Stimulated activated CD8-positive, alpha-beta memory T cell treated with anti-CD3 and anti-CD28 coated beads, Interleukin-12 subunit alpha, Interleukin-12 subunit beta, amount 100 ng/mL, for 24 hours (primary cell): ENCODE measurements around the gene FHAD1.
"Not testable (repeated sequence)": the region's sequence is repeated elsewhere in the genome, so short reads cannot be mapped to it uniquely, and the experiment has no call there.

ENCODE experiments used
- DNase-seq: peaks from one replicate; pipeline ENCODE4 v3.0.0-alpha.2; 2020; ENCODE audit errors: extremely low read depth

The FHAD1 gene

DNA sequence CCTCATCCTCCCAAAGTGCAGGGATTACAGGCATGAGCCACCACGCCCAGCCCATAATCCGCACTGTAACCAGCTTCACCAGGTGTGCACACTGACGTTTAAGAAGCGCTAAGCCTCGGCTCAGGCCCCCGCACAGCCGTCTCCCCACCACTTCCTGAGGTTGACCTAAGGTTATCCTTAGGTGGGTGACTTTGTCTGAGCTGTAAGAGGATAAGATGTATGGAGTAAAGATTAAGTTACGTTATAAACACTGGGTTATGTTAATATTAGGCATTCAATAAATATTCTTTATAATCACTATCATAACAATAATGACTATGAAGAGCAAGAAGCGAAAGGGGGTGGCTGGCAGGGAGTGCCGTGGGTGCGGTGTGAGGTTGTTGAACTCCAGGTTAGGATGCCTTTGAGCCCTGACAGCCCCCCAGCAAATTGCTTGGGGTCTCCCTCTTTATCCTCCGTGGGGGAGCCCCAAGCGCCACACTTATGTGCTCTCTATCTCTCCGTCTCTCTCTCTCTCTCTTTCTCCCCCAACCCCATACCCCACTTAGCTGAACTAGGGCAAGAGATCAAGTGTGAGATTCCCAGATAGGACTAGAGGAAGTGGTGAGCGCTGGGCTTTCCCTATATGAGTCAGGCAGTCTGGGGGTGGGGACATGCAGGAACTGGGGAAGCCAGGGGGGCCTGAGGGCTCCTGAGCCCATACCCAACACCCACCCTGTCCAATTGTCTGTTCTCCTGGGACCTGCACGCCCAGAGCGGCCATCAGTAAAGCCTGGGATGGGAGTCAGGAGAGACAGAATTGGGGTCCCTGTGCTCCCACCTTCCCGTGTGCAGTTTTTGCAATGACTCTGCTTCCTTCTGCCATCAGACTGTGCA lies 170.3 kb downstream of the FHAD1 start:
- DNase-seq: no peak

DNA sequence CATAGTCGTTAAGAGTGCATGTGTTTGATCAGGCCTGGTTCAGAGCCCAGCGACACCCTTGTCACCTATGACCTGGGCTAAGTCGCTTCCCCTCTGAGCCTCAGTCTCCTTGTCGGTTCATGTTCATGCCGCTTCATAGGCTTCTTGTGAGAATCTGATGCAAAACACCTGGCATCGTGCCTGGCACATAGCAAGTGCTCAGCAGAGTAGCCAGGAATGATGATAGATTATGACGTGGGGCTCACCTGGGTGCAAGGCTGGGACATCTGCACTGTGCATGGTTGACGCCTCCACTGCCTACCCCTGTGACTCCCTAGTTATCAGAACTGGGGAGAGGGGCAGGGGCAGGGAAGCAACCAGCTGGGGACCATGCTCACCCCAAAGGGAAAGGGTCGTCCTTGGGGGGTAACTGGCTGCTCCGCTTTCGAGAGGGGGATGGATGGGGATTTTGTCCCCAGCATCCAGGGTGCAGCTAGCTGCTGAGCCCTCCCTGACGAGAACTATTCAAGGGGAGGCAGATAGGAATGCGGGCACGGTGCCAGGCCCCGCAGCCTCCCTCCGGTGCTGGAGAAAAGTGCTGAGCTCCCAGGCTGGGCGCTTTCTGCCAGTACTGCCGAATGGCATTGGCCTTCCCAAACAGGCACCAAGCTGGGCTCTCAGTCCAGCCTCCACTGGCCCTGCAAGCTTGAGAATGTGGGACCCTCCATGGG lies 171.9 kb downstream of the FHAD1 start:
- DNase-seq: no peak

- DNase-seq: no peak
These were observed 173.9 kb downstream of the FHAD1 start for GRCh38 chr1:15420853-15421465.

- DNase-seq: no peak
These were observed 175.8 kb downstream of the FHAD1 start for GRCh38 chr1:15422871-15423270.

DNA sequence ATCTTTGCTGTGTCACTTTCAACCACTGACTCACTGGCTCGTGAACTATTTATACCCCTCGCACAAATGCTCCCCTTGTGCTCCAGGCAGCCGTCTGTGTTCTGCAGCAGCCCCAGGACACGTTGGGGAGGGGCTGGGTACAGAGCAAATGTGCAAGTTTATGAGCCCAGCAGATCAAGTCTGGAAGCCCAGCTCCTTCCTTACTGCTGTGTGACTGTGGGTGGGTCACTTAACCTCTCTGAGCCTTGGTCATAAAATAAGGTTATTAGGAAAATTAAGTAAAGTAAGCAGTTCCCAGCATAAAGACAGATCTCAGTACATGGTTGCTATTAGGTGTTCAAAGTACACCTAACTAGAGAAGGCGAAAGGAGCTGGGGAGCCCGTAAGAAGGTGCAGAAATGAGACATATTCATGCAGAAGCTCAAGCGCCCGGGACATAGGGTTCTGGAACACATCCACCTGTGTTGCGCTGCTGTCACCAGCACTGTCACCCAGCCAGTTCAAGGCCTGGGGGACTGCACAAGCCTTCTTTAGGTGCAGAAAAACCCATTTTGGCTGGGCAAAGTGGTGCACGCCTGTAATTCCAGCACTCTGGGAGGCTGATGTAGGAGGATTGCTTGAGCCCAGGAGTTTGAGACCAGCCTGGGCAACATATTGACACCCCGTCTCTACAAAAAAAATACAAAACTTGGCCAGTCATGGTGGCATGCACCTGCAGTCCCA lies 176.5 kb downstream of the FHAD1 start:
- no peak for DNase-seq

- DNase-seq: no peak
These were observed 177.2 kb downstream of the FHAD1 start for GRCh38 chr1:15424146-15424667.

DNA sequence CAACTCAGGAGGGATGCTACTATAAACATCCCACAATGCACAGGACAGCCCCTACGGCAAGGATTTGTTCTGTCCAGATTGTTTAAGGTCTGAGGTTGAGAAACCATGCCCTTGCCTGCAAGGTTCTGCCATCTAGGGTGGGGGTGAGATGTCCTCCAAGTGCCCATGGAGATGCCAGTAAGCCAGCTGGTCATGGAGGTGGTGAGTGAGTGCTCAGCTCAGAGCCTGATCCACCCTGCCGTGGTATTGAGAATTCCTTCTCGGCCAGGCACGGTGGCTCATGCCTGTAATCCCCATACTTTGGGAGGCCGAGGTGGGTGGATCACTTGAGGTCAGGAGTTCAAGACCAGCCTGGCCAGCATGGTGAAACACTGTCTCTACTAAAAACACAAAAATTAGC lies 178.0 kb downstream of the FHAD1 start:
- no peak for DNase-seq

DNA sequence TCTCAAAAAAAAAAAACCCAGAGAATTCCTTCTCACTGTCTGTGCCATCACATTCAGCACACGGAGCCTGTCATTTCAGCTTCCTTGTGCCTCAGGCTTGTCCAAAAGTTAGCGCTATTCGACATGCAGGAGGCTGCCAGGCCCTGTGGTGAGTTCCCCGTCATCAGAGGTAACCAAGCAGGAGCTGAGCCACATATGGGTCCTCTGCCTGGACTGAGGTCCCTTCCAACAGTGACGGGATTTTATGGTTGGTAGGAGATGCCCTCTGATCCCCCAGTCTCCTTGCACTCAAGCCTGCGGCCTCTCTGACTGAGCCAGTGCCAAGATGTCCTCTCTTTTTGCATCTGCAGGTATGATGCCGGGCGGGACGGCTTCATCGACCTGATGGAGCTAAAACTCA lies 178.5 kb downstream of the FHAD1 start:
- DNase-seq: no peak

- no peak for DNase-seq
These were observed 178.9 kb downstream of the FHAD1 start for GRCh38 chr1:15425958-15426357.

GRCh38 chr1:15426492-15427279 lies 179.7 kb downstream of the FHAD1 start:
- DNase-seq: no peak

GRCh38 chr1:15427280-15427666 lies 180.2 kb downstream of the FHAD1 start:
- no peak for DNase-seq

DNA sequence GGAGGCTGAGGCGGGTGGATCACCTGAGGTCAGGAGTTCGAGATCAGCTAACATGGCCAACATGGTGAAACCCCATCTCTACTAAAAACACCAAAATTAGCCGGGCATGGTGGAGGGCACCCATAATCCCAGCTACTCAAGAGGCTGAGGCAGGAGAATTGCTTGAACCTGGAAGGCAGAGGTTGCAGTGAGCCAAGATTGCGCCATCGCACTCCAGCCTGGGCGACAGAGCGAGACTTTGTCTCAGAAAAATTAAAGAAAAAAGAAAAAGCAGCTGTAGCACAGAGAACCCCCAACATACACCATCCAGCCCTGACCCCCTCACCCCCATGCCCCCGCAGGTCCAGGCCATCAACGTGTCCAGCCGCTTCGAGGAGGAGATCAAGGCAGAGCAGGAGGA lies 181.2 kb downstream of the FHAD1 start:
- DNase-seq: not testable (repeated sequence)

DNA sequence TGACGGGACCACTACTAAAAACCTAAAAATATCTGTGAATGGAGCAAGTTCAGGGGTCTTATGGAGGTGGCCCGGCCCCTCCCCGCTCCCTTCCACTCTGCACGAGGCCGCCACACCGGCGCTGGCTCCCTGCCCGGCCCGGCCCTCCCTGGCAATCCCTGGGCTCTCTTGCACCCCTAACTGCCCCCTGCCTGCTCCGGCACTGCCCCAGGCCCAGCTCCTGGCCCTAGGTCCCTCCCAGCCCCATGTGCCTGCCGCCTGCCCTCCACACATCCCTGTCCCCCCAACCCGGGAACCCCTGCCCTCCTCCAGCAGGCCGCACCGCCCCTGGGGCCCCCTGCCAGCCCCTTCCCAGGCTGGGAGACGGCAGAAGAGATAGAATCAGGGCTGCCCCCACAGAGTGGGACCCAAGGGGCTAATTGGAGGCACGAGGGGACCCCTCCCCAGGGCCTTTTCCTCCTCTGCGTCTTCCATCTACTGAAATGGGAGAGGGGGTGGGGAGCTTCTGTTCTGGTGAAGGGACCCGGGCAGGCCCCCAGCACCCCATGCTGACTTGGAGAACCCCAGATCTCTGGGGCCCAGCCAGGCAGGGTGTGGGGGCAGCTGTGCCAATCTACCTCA lies 181.9 kb downstream of the FHAD1 start:
- no peak for DNase-seq

DNA sequence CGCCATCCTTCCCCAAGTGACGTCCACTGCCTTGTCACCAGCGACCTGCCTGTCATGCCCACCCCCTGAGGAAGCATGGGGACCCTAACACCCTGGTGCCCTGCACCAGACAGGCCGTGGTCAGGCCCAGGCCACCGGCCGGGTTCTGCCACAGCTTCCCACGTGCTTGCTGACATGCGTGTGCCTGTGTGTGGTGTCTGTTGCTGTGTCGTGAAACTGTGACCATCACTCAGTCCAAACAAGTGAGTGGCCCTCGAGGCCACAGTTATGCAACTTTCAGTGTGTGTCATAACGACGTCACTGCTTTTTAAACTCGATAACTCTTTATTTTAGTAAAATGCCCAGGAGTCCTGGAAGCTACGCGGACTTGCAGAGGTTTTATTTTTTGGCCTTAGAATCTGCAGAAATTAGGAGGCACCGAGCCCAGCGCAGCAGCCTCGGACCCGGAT lies 182.7 kb downstream of the FHAD1 start:
- no peak for DNase-seq

DNA sequence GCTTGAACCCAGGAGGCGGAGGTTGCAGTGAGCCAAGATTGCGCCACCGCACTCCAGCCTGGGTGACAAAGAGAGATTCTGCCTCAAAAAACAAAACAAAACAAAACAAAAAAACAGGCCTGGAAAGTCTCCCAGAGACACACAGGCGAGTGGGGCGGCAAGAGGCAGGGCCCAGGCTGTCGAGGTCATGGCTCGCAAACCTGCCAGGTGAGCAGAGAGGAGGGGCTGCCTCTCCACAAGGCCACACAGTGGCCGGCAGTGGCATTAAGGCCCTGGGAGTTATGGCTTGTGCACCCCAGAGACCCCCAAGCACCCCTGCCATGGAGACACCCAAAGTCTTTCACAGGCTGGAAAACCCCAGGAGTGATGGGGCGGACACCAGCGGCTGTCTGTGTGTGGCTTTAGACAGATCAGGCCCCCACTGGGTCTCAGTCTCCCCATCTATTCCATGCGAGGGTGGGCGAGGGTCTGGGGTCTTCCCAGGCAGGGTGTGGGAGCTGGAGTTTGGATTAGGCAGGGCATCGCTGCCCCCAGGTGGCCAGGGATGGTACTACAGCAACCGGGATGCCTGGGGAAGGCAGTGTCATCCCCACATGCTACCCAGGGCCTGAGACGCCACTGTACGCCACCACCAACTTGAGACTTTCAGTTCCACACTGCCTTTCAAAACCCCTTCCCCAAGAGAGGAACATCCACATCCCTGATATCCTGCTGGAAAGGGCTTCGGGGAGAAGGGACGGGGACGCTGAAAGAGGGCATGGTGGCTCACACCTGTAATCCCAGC lies 184.0 kb downstream of the FHAD1 start:
- DNase-seq: no peak

DNA sequence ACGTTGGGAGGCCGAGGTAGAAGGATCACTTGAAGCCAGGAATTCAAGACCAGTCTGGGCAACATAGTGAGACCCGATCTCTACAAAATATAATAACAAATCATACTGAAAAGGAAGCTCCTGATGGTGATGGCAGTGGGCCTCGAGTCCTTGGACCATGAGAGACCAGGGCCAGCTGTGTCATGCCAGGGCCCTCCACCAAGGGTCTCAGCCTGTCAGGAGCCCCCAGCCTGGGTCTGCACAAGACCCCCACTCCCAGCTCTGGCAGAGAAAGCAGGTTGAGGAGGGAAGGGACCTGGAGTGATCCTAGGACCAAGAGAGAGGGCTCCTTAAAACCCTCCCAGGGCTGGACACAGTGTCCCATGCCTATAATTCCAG lies 184.5 kb downstream of the FHAD1 start:
- no peak for DNase-seq

DNA sequence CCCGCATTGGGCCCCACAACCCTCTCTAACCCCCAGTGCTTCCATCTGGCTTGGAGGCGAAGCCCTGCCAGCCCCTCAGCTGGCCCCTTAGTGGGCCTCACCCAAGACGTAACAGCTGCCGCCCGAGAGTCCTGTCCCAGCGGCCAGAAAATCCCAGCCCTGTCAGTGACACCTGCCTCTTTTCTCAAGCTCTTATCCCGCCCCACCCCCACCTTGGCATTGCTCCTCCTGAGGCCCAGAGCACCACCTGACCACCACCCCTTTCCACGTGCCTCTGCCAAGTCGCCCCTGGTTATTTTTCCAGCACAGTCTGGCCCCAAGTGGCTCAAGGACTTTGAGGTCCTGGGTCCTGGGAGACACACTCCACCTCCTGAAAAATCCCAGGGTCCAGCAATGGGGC lies 185.3 kb downstream of the FHAD1 start:
- DNase-seq: no peak

- DNase-seq: no peak
These were observed 186.4 kb downstream of the FHAD1 start for GRCh38 chr1:15433471-15433870.

GRCh38 chr1:15434739-15435138 lies 187.7 kb downstream of the FHAD1 start:
- not testable (repeated sequence) for DNase-seq
